ENCODE measurements around the gene PEX7.
"Not testable (repeated sequence)": the region's sequence is repeated elsewhere in the genome, so short reads cannot be mapped to it uniquely, and the experiment has no call there.

Gene PEX7

GRCh38 chr6:136790411-136791295 is 31.7 kb upstream of the PEX7 start:
- no peak for DNase-seq

DNA sequence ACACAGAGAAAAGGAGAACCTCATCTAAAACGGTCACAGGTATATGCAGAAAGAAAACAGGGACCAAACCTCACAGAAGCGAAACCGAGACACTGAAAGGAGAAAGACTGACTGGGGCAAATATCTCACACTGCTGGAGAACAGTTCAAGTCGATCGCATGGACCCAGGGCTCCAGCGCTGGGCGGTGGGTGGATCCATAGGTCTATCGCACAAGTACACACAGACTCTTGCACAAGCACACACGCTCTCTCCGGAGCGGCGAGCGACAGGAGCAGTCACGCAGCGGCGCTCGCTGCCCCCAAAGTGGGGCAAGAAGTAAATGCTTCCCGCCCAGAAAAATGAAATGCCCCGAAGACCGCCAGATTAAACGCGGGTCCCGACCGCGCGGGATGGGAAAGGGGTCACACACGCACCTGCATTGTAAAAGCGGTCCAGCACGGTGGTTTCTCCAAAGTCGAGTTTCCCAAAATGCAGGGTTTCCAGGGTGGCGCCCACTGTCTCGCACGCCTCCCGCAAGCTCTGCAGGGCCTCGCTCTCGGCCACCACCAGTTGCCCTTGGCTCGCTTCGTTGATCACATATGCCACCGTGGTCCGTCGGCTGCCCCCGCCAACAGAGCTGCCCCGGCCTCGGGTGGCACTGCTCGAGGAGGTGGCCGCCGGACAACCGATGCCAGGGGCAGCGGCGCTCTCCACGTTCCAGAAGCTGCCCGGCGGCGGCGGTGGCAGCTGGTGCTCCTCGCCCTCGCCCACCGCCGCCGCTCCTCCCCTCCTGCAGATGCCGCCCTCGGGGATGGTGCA is 30.9 kb upstream of the PEX7 start:
- DNase-seq = peak; percentile 34

- DNase-seq = no peak
Measured at GRCh38 chr6:136792095-136792409, 30.3 kb upstream of the PEX7 start.

DNA sequence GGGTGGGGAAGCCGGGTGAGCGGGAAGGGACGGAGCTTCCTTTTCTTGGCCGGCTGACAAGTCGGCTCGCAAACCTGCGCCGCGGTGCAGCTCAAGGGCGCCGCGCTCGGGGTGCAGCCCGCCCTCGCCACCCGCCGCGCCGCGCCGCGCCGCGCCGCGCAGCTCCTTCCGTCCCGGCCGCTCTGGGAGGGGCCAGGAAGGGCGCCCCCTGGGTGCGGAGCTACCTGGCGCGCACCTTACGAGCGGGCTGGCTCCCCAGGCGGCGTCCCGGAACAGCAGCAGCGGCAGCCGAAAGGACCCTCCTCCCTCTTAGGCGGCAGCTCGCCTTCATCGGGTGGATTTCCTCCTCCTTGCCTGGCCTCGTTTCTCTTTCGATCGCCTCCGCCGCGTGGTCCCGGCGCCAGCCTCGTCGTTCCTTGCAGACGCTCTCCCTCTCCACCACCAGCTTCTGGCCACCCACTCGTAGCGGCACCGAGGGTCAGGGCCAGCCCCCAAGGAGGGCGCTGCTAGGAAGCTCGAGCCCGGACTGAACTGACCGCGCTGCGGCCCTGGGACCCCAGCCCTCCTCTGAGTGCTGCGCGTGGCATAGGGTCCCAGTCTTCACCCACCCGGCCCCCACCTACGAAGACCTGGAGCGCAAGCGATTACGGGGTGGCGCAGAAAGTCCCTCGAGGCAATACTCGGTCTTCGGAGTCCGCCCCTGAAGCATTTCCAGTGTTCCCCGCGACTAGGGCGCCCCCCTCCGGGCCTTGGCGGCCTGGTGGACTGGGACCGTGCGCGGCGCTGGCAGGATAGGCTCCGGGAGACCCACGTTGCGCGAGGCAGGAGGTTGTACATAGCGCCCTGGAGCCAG is 29.8 kb upstream of the PEX7 start, which contains the start of gene MAP3K5:
Gene MAP3K5, minus strand, starts transcription at position 68 of the 853 bp plus-strand sequence. CDS start 320 bp downstream, outside the sequence.
- DNase-seq = peak; percentile 91

- DNase-seq = peak; percentile 17
Measured at GRCh38 chr6:136793363-136793762, 29.0 kb upstream of the PEX7 start.

- no peak for DNase-seq
Measured at GRCh38 chr6:136795386-136795785, 27.0 kb upstream of the PEX7 start.

GRCh38 chr6:136795996-136796395 is 26.4 kb upstream of the PEX7 start:
- DNase-seq = no peak

GRCh38 chr6:136798044-136798443 is 24.3 kb upstream of the PEX7 start:
- DNase-seq = no peak

GRCh38 chr6:136801581-136801980 is 20.8 kb upstream of the PEX7 start:
- DNase-seq = no peak

DNA sequence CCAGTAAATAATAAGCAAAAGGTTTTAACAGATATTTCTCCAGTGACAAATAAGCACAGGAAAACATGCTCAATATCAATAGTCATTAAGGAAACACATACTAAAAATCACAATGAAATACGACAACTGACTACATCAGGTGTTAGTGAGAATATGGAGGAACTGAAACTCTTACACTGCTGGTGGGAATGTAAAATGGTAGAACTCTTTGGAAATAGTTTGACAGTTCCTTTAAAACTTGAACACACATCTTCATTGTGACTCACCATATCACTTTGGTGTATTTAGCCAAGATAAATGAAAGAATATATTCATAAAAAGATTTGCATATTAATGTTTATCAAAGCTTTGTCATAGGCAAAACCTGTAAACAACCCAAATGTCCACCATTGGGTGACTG is 18.8 kb upstream of the PEX7 start:
- no peak for DNase-seq

DNA sequence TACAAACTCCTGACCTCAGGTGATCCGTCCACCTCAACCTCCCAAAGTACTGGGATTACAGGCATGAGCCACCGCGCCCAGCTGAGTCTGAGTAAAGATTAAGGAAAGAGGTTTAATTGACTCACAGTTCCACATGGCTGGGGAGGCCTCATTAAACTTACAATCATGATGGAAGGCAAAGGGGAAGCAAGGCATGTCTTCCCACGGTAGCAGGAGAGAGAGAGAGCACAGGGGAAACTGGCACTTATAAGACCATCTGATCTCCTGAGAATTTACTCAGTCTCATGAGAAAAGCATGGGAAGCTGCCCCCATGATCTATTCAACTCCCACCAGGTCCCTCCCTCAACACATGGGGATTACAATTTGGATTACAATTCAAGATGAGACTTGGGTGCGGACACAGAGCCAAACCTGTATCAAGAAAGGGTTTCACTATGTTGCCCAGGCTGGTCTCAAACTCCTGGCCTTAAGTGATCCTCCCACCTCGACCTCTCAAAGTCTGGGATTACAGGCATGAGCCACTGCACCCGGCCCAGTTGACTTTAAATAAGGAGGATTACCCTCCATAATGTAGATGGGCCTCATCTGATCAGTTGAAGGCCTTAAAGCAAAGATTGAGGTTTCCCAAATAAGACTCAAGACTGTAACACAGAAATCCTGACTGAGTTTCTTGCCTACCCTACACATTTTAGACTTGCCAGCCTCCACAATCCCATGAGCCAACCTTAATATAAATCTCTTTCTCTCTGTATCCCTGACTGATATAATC is 13.1 kb upstream of the PEX7 start:
- DNase-seq = no peak

GRCh38 chr6:136811272-136811671 is 11.1 kb upstream of the PEX7 start:
- DNase-seq = no peak

- DNase-seq = no peak
Measured at GRCh38 chr6:136812174-136812573, 10.2 kb upstream of the PEX7 start.

DNA sequence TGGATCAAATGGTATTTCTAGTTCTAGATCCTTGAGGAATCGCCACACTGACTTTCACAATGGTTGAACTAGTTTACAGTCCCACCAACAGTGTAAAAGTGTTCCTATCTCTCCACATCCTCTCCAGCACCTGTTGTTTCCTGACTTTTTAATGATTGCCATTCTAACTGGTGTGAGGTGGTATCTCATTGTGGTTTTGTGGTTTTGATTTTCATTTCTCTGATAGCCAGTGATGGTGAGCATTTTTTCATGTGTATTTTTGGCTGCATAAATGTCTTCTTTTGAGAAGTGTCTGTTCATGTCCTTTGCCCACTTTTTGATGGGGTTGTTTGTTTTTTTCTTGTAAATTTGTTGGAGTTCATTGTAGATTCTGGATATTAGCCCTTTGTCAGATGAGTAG is 6.8 kb upstream of the PEX7 start:
- not testable (repeated sequence) for DNase-seq

DNA sequence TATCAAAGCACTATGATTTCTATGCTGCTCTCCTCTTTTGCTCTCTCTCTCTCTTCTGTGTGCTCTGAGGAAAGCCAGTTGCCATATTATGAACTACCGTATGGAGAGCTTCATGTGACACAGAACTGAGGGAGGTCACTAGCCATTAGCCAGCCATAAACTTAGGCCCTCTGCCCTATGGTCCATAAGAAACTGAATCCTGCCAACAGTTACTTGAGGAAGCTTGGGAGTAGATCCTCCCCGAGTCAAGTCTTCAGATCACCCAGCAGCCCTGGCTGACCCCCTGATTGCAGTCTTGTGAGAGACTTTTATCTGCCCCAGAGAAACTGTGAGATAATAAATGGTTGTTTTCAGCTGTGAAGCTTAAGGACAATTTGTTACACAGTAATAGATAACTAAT is 5.7 kb upstream of the PEX7 start:
- no peak for DNase-seq

- DNase-seq = no peak
Measured at GRCh38 chr6:136820561-136820960, 1.8 kb upstream of the PEX7 start.

GRCh38 chr6:136822046-136822375 is 381 bp upstream of the PEX7 start:
- DNase-seq = no peak

DNA sequence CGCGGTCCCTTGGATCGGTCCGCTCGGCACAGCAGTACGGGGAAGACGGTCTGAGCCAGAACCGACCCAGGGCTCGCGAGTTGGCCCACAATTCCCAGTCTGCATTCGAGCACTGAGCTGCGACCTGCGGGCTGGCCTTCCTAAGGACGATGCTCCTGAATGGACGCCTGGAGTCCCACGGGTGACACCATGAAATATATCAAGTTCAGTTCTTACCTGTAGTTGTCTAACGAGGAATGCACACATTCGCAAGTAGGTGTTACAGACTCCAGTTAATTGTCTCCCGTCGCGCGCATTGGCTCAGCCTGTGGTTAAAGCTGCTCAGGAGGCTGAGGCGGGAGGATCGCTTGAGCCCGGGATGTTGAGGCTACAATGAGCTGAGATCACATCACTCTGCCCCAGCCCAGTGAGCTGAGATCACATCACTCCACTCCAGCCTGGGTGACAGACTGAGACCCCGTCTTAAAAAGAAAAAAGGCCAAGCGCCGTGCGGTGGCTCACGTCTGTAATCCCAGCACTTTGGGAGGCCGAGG is 802 bp downstream of the PEX7 start:
- DNase-seq = peak; percentile 4

DNA sequence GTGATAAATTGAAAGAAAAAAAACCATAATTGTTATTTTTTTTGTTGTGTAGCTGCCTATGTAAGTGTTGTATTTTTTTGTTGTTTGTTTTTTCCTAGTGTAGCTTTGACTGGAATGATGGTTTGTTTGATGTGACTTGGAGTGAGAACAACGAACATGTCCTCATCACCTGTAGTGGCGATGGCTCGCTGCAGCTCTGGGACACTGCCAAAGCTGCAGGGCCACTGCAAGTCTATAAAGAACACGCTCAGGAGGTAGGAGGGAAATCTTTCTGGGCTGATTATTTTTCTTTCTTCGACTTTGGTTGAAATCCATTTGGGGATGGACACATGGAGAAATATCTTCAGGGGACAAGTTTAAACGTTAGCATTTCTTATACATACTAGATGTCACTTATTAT is 3.8 kb downstream of the PEX7 start:
- no peak for DNase-seq

GRCh38 chr6:136831873-136832562 is 9.6 kb downstream of the PEX7 start:
- no peak for DNase-seq

DNA sequence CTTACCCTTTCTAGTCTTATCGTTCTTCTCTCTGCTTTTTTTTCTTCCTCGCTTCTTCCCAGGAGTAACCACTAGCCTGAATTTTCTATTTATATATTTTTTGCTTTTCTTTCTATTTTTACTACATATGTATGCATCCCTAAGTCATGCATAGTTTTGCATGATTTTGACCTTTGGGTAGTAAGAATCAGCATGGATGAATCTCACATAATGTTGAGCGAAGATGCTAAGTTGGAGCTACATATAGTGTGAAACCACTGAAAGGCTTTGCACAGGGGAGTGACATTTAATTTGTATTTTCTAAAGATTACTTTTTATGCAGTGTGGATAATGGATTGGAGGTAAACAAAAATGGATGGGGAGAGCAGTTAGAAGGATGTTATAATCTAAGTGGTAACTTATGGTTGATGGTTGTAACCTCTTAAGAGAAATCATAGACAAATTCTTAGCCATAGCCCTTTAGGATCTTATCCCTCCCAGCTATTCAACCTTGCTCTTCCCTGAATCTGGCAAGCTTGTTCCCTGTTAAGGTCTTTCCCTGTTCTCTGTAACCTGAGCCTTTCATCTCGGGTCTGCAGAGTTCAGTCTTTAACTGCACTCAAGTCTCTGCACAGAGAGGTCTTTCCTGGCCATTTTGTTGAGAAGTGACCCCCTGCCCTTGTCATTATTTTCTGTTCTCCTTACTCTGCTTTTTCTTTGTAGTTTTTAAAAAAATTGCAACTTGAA is 18.0 kb downstream of the PEX7 start:
- DNase-seq = no peak
